ENCODE data around the gene CNTN4. TPM values are rescaled to one million over a fixed set of nuclear protein-coding genes. Genes with fewer than 3 reads are reported as not detected.

CNTN4 gene
- total RNA-seq, 3 donors from 2014 or later: not detected

GRCh38 chr3:2615080-2615479, 516.4 kb downstream of the CNTN4 start:
- H3K27me3 Mint-ChIP-seq (ENCODE audit: low read depth): no peaks in the 10 kb centered on the region
- DNase-seq (no peak), ATAC-seq (no peak)
- no peak overlapping the region for H3K4me3 Mint-ChIP-seq
- H3K4me1 Mint-ChIP-seq (ENCODE audit: low read depth): no peaks in the 10 kb centered on the region
- no peaks in the 10 kb centered on the region for H3K36me3 Mint-ChIP-seq (ENCODE audit: insufficient read depth)
- peaks cover 3% of the 10 kb centered on the region for H3K9me3 Mint-ChIP-seq

- DNase-seq: no peak
- no peaks in the 10 kb centered on the region for H3K27me3 Mint-ChIP-seq (ENCODE audit: low read depth)
- no peak for ATAC-seq
- no peaks in the 10 kb centered on the region for H3K36me3 Mint-ChIP-seq (ENCODE audit: insufficient read depth)
- H3K9me3 Mint-ChIP-seq: no peaks in the 10 kb centered on the region
- no peaks in the 10 kb centered on the region for H3K4me1 Mint-ChIP-seq (ENCODE audit: low read depth)
- no peak overlapping the region for H3K4me3 Mint-ChIP-seq
Observed at GRCh38 chr3:2623436-2623835, 524.8 kb downstream of the CNTN4 start.

- no peak overlapping the region for H3K4me3 Mint-ChIP-seq
- H3K4me1 Mint-ChIP-seq (ENCODE audit: low read depth): no peaks in the 10 kb centered on the region
- DNase-seq (no peak), ATAC-seq (no peak)
- no peaks in the 10 kb centered on the region for H3K9me3 Mint-ChIP-seq
- no peaks in the 10 kb centered on the region for H3K27me3 Mint-ChIP-seq (ENCODE audit: low read depth)
- no peaks in the 10 kb centered on the region for H3K36me3 Mint-ChIP-seq (ENCODE audit: insufficient read depth)
Observed at GRCh38 chr3:2628117-2628516, 529.5 kb downstream of the CNTN4 start.

- Mint-ChIP-seq H3K4me3 (no peak overlapping the region), H3K4me1 (ENCODE audit: low read depth) (no peaks in the 10 kb centered on the region), H3K36me3 (ENCODE audit: insufficient read depth) (no peaks in the 10 kb centered on the region), H3K27me3 (ENCODE audit: low read depth) (no peaks in the 10 kb centered on the region), H3K9me3 (peaks cover 4% of the 10 kb centered on the region)
- ATAC-seq: no peak
- DNase-seq: no peak
Observed at GRCh38 chr3:2635511-2635910, 536.8 kb downstream of the CNTN4 start.

- Mint-ChIP-seq H3K36me3 (ENCODE audit: insufficient read depth) (no peaks in the 10 kb centered on the region), H3K4me3 (no peak overlapping the region), H3K9me3 (no peaks in the 10 kb centered on the region), H3K4me1 (ENCODE audit: low read depth) (no peaks in the 10 kb centered on the region), H3K27me3 (ENCODE audit: low read depth) (no peaks in the 10 kb centered on the region)
- DNase-seq: no peak
- no peak for ATAC-seq
Observed at GRCh38 chr3:2643606-2644005, 544.9 kb downstream of the CNTN4 start.

GRCh38 chr3:2645001-2645400, 546.3 kb downstream of the CNTN4 start:
- Mint-ChIP-seq H3K27me3 (ENCODE audit: low read depth) (no peaks in the 10 kb centered on the region), H3K36me3 (ENCODE audit: insufficient read depth) (no peaks in the 10 kb centered on the region), H3K4me3 (no peak overlapping the region), H3K9me3 (peaks cover 3% of the 10 kb centered on the region), H3K4me1 (ENCODE audit: low read depth) (no peaks in the 10 kb centered on the region)
- DNase-seq (no peak), ATAC-seq (no peak)

GRCh38 chr3:2650746-2651145, 552.1 kb downstream of the CNTN4 start:
- no peaks in the 10 kb centered on the region for H3K36me3 Mint-ChIP-seq (ENCODE audit: insufficient read depth)
- peaks cover 2% of the 10 kb centered on the region for H3K27me3 Mint-ChIP-seq (ENCODE audit: low read depth)
- peaks cover 3% of the 10 kb centered on the region for H3K9me3 Mint-ChIP-seq
- H3K4me1 Mint-ChIP-seq (ENCODE audit: low read depth): no peaks in the 10 kb centered on the region
- ATAC-seq: no peak
- no peak overlapping the region for H3K4me3 Mint-ChIP-seq
- DNase-seq: no peak

- peaks cover 3% of the 10 kb centered on the region for H3K9me3 Mint-ChIP-seq
- H3K4me1 Mint-ChIP-seq (ENCODE audit: low read depth): no peaks in the 10 kb centered on the region
- H3K4me3 Mint-ChIP-seq: no peak overlapping the region
Observed at GRCh38 chr3:2652386-2652785, 553.7 kb downstream of the CNTN4 start.

GRCh38 chr3:2653706-2654105, 555.0 kb downstream of the CNTN4 start:
- Mint-ChIP-seq H3K4me1 (ENCODE audit: low read depth) (no peaks in the 10 kb centered on the region), H3K27me3 (ENCODE audit: low read depth) (peaks cover 5% of the 10 kb centered on the region), H3K36me3 (ENCODE audit: insufficient read depth) (no peaks in the 10 kb centered on the region), H3K9me3 (peaks cover 3% of the 10 kb centered on the region), H3K4me3 (no peak overlapping the region)
- no peak for DNase-seq
- ATAC-seq: no peak

More at GRCh38 chr3:2652386-2652785, 553.7 kb downstream of the CNTN4 start:
- no peak for ATAC-seq
- peaks cover 2% of the 10 kb centered on the region for H3K27me3 Mint-ChIP-seq (ENCODE audit: low read depth)
- no peak for DNase-seq
- no peaks in the 10 kb centered on the region for H3K36me3 Mint-ChIP-seq (ENCODE audit: insufficient read depth)

GRCh38 chr3:2655229-2655701, 556.6 kb downstream of the CNTN4 start:
- no peak for DNase-seq
- no peaks in the 10 kb centered on the region for H3K9me3 Mint-ChIP-seq
- peaks cover 5% of the 10 kb centered on the region for H3K27me3 Mint-ChIP-seq (ENCODE audit: low read depth)
- H3K4me1 Mint-ChIP-seq (ENCODE audit: low read depth): no peaks in the 10 kb centered on the region
- ATAC-seq: no peak
- no peaks in the 10 kb centered on the region for H3K36me3 Mint-ChIP-seq (ENCODE audit: insufficient read depth)
- H3K4me3 Mint-ChIP-seq: no peak overlapping the region

- Mint-ChIP-seq H3K9me3 (no peaks in the 10 kb centered on the region), H3K4me3 (no peak overlapping the region), H3K27me3 (ENCODE audit: low read depth) (peaks cover 5% of the 10 kb centered on the region), H3K4me1 (ENCODE audit: low read depth) (no peaks in the 10 kb centered on the region), H3K36me3 (ENCODE audit: insufficient read depth) (no peaks in the 10 kb centered on the region)
- DNase-seq: no peak
- ATAC-seq: no peak
Observed at GRCh38 chr3:2656806-2657777, 558.4 kb downstream of the CNTN4 start.

GRCh38 chr3:2657971-2658370, 559.3 kb downstream of the CNTN4 start:
- no peaks in the 10 kb centered on the region for H3K4me1 Mint-ChIP-seq (ENCODE audit: low read depth)
- no peaks in the 10 kb centered on the region for H3K9me3 Mint-ChIP-seq
- H3K36me3 Mint-ChIP-seq (ENCODE audit: insufficient read depth): no peaks in the 10 kb centered on the region
- DNase-seq (no peak), ATAC-seq (no peak)
- H3K27me3 Mint-ChIP-seq (ENCODE audit: low read depth): peaks cover 5% of the 10 kb centered on the region
- H3K4me3 Mint-ChIP-seq: no peak overlapping the region

- peaks cover 5% of the 10 kb centered on the region for H3K27me3 Mint-ChIP-seq (ENCODE audit: low read depth)
- ATAC-seq (no peak), DNase-seq (no peak)
- no peaks in the 10 kb centered on the region for H3K36me3 Mint-ChIP-seq (ENCODE audit: insufficient read depth)
- no peak overlapping the region for H3K4me3 Mint-ChIP-seq
- no peaks in the 10 kb centered on the region for H3K9me3 Mint-ChIP-seq
- H3K4me1 Mint-ChIP-seq (ENCODE audit: low read depth): no peaks in the 10 kb centered on the region
Observed at GRCh38 chr3:2659896-2660295, 561.2 kb downstream of the CNTN4 start.

- no peak overlapping the region for H3K4me3 Mint-ChIP-seq
- no peaks in the 10 kb centered on the region for H3K36me3 Mint-ChIP-seq (ENCODE audit: insufficient read depth)
Observed at GRCh38 chr3:2661078-2661477, 562.4 kb downstream of the CNTN4 start.

GRCh38 chr3:2677501-2677900, 578.8 kb downstream of the CNTN4 start:
- ATAC-seq: no peak
- Mint-ChIP-seq H3K4me3 (no peak overlapping the region), H3K9me3 (no peaks in the 10 kb centered on the region), H3K36me3 (ENCODE audit: insufficient read depth) (no peaks in the 10 kb centered on the region), H3K4me1 (ENCODE audit: low read depth) (no peaks in the 10 kb centered on the region), H3K27me3 (ENCODE audit: low read depth) (peaks cover 9% of the 10 kb centered on the region)
- no peak for DNase-seq

More at GRCh38 chr3:2661078-2661477, 562.4 kb downstream of the CNTN4 start:
- H3K4me1 Mint-ChIP-seq (ENCODE audit: low read depth): no peaks in the 10 kb centered on the region
- DNase-seq: no peak
- no peaks in the 10 kb centered on the region for H3K9me3 Mint-ChIP-seq
- peaks cover 3% of the 10 kb centered on the region for H3K27me3 Mint-ChIP-seq (ENCODE audit: low read depth)
- no peak for ATAC-seq

All from activated T-cell treated with anti-CD3 and anti-CD28 coated beads, Interleukin-2, amount 50 U/mL, for 4 hours (primary cell).